HG03460 (cell line): ENCODE results near the gene EVA1C.
A peak's percentile ranks its signal among the peaks of the same experiment; 100 is the strongest.
"Not testable (repeated sequence)": the region's sequence is repeated elsewhere in the genome, so short reads cannot be mapped to it uniquely, and the experiment has no call there.

Source experiments
- ATAC-seq: cut with Tn5 transposase; IDR thresholded peaks from one replicate; pipeline ENCODE4 v1.9.1; 2021; ENCODE audit not compliant: unreplicated experiment

The EVA1C gene

DNA sequence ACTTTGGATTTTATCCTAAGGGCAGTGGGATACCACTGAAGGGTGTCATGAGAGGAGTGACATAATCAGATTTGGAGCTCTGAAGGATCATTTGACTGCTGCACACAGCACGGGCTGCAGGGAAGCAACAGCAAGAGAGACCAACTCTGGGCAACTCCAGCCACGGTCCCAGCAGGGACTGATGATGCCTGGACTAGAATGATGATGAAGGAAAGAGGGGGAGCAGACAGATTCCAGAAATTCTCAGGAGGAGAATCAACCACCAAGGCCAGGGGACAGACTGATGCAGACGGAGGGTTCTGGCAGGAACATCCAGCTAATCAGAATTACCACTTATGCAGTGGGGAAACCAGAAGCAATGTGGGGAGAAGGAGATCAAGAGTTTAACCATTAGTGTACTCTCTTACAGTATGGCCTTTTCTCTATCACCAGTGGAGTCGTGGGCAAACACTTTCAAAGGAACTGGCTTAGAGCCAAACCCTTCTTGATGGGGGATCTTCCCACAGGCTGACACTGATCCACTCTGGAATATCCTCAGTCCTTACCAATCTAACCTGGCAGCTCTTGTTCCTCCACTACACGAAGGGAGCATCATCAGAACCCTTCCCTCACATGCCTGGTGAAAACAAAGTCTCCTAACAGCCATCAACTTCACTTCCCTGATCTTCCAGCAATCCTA is 23.0 kb upstream of the EVA1C start:
- ATAC-seq, result no peak

DNA sequence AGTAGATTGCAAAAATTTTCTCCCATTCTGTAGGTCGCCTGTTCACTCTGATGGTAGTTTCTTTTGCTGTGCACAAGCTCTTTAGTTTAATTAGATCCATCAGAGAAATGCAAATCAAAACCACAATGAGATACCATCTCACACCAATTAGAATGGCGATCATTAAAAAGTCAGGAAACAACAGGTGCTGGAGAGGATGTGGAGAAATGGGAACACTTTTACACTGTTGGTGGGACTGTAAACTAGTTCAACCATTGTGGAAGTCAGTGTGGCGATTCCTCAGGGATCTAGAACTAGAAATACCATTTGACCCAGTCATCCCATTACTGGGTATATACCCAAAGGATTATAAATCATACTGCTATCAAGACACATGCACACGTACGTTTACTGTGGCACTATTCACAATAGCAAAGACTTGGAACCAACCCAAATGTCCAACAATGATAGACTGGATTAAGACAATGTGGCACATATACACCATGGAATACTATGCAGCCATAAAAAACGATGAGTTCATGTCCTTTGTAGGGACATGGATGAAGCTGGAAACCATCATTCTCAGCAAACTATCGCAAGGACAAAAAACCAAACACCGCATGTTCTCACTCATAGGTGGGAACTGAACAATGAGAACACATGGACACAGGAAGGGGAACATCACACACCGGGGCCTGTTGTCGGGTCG is 21.8 kb upstream of the EVA1C start:
- not testable (repeated sequence) for ATAC-seq

GRCh38 chr21:32391755-32392154 is 20.8 kb upstream of the EVA1C start:
- ATAC-seq, result no peak

DNA sequence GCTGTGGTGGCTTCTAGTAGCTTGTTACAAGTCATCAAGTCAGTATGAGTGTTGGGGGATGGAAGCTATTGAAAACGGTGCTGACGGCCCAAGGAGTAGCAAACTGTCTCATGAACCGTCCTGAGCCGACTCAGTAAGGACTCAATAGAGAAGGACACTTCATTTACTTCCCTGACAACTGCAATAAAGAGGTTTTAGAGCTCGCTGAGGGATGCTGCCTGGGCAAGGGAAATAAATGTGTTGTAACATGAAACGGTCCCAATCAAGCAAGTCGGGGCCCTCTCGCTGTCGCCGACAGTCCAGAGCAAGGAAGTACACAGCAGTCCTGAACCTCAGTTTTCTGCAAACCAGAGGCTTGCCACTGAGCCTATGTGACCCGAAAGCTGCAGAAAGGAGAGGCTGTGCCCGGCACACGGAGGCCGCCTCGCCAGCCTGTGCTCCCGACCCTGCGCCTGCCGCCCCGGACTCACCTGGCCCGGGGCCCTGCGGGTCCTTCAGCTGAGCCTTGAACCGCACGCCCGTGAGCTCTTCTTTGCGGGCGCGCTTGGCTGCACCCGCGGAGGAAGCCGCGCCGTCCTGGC is 20.1 kb upstream of the EVA1C start:
- no peak for ATAC-seq

GRCh38 chr21:32392880-32393676 is 19.4 kb upstream of the EVA1C start, which contains the start of gene URB1:
TSS of gene URB1 (minus strand) at chr21:32393012. CDS start at chr21:32392910, 102 bp downstream.
- ATAC-seq, result peak; percentile 97

- ATAC-seq, result no peak
These were observed 18.9 kb upstream of the EVA1C start for GRCh38 chr21:32393677-32394001.

DNA sequence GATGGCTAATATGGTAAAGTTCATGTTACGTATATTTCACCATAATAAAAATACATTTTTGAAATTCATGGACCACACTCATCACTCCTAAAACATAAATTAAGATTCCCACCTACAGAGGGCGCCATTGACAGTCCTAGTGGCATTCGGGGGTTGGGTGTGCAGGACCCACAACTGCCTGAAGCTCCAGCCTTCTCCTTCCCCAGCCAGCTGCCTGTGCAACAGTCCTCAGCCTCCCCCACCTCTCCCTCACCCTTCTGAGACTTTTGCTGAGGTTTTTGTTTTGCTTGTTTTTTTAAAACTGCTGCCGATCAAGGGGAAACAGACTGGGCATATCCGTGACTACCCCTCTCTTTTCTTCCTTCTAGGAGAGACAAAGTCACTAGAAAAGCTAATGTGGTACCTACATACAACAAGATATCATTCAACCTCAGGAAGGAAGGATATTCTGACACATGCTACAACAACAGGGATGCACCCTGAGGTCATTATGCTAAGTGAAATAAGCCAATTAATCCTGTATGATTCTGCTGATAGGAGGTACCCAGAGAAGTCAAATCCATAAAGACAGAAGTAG is 9.2 kb upstream of the EVA1C start:
- no peak for ATAC-seq

GRCh38 chr21:32406405-32406804 is 6.1 kb upstream of the EVA1C start:
- no peak for ATAC-seq

DNA sequence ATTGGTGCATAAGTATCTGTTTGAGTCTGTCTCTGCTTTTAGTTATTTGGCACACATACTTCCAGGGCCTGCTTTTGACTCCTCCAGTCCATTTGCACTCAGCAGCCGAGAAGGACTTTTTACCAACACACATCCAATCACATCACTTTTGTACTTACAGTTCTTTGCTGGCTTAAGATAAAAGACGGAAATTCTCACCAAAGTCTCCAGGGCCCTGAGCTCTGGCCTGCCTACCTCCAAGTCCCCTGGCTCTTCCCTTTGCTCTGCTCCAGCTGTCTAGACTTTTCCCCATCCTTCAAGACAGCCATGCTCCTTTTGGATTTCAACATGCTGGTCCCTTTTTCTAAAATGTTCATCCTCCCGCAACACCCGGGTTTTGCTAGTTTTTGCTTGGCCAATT is 2.2 kb upstream of the EVA1C start:
- ATAC-seq, result no peak

- ATAC-seq, result no peak
These were observed 1.6 kb upstream of the EVA1C start for GRCh38 chr21:32410916-32411315.

- no peak for ATAC-seq
These were observed 950 bp upstream of the EVA1C start for GRCh38 chr21:32411350-32412161.

DNA sequence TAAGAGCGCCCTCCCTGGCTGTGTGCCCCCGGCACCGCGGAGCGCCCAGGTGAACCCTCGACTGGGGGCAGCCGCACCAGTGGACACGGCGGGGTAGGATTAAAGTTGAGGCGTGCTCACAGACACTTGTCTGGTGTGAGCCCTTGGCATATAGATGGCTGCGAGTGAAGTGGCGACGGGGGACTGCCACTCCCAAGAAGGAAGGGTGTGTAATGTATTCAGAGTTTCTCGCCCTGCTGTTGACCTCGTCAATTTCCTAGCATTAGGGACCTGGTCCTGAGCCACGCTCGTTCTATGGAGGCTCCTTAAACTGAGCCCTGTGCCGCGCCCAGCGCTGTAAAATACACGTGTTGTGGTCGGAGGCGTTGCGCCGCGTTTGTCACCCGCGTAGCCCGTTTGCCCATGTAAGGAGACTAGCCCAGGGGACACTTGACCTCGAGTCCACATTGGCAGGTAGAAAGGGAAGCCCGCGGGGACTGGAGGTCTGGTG is 554 bp downstream of the EVA1C start:
- no peak for ATAC-seq

DNA sequence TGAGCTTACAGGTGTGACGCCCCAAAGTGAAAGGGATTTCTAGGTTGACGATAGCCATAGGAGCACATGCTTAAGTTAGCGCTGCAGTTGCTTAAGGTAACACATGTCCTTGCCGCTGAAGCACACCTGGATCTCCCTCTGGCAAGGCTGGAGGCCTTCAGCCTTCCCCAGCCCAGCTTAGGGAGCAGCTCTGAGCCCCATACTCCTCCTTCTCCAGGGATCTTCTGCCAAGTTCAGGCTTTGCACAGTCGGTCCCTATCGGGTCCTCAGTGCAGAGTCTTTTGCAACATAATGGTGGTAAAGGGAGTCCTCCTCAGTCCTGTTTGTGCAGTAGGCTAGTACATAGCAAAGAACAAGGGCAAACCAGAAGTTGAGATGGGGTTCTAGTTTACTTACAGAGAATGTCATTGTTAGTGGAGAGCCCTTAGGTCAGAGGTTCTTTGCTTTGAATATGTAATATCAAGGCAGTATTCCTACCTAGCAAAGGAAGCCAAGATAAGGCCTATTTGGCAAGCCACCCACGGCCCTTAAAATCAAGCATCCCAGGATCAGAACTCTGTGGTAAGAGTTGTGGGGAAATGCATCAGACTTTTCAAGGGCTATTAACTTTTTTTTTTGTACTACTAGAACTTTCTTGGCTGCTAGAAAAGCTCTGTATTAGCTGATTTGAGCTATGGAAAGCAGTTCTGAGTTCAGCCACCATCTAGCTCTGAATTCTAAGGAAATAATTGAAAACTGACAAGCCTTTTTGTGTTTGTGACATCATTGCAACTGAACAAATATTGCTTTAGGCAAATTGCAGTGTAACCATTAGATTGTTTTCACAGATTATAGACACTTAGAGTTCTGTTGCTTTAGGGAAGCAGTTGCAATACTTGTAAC is 1.4 kb downstream of the EVA1C start:
- ATAC-seq, result no peak

DNA sequence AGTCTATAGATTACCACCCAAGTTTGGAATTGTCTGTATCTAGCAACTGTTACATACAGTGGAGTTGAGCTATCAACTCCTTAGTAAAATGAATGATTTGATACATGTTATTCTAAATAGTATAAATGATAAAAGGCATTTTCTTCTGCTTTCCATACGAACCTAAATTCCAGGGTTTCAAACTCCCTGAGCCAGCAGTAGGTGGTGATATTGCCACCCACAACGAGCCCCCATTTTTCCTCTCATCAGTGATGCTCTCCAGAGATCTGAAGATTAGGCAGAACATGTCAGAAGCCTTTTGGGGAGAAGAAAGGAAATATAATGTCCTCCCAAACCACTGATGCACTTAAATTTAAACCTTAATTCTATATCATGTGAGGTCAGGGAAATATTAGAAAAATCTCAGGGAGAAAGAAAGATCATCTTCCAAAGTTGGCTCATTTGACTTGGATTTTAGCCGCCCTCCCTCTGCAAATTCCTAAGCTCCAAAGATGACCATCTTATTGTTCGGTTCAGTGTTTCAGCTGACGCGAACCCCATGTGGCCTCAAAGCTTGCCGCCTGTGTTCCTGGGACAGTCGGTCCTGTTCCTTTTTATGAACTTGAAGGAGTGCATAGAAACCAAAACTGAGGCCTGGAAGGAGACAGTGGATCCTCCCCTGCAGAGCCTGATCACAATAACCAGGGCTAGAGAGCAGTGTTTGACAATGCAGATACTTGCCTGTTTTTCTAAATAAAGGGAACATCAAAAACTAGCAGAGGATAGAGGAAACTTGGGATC is 2.3 kb downstream of the EVA1C start:
- ATAC-seq, result no peak

DNA sequence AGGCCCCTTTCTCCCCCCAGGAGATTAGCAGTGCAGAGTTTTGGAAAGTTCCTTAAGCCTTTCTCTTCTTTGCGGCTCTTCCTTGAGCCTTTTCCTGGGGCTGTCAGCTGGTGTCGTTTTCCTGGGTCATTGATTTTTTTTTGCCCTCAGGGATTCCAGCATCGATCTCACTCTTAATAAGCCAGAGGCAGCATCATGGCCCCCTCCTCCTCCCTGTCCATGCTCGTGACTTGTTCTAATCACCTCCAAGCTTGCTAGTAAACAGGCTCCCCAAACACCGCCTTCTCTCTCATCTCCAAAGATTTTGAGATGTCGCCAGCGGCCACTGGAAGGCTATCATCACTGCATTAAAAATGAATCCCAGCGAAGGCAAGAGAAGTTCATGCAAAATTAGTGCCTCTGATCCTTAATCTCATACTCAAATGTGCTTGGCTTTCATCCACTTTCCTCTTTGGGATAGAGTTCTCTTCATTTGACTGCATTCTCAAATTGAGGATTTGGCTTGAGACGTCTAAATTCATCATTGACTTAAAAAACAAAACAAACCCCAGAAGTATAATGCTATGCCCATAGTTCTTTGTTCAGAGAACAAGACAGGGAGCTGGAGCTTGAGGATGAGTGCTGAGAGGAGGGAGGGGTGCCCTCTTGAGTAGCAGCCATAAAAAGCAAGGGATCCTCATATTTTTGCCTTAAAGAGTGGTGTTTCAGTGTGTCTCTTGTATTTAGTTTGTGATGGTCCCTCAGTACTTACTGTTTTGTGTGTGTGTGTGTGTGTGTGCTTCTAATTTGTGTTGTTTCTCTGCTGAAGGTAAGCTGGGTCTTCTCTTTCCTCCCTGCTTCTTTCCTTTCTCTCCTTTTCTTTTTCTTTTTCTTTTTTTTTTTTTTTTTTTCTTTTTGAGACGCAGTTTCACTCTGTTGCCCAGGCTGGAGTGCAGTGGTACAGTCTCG is 3.2 kb downstream of the EVA1C start:
- no peak for ATAC-seq

DNA sequence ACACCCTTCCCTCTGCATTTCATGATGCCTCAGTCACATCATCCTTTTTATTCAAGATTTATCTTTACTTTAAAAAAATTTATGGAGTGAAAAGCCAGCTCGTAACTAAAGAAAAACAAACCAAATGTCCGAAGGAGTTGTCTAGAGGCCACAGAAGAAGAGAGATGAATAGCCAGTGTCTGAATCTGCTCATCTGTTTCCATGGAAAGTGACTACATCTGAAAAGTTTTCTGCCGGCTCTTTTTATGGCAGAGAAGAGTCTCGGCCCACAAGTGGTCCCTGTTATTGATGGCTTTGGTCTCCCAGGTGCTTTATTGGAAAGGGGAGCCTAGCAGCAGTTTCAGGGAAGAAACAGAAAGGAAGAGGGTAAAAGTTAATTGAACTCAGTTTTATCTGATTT is 5.6 kb downstream of the EVA1C start:
- ATAC-seq, result no peak

GRCh38 chr21:32422064-32422463 is 9.6 kb downstream of the EVA1C start:
- no peak for ATAC-seq
